Measurements from ENCODE around the gene PTPRK. TPM values are rescaled to one million over a fixed set of nuclear protein-coding genes. Genes with fewer than 3 reads are reported as not detected.

Gene PTPRK
- polyA plus RNA-seq, 1 donor (not counting 4 experiments of a cell fraction or from before 2014, with no cell fraction given) = 52.7 TPM

- H4K20me1 ChIP-seq (ENCODE audit: control insufficient read depth, extremely low read depth, insufficient read depth, low read length) = peaks cover 3% of the 10 kb centered on the region
- H3K9ac ChIP-seq (ENCODE audit: control insufficient read depth, extremely low read depth, insufficient read depth, low read length) = no peak overlapping the region
- no peak for TF ChIP-seq EZH2 (IDR thresholded peaks at IDR 0.05; ENCODE audit: low read length)
- no peak for TF ChIP-seq CTCF (optimal IDR thresholded peaks at IDR 0.05 in 1 of 3, IDR thresholded peaks at IDR 0.05 in 1 of 3, conservative IDR thresholded peaks at IDR 0.05 in 1 of 3; ENCODE audit: extremely low read depth in 1 of 3, insufficient read depth in 2 of 3, low read length in 3 of 3)
- no peaks in the 10 kb centered on the region for H3K9me1 ChIP-seq (ENCODE audit: control insufficient read depth, extremely low read depth, insufficient read depth, low read length)
- peaks cover 67% of the 10 kb centered on the region for H3K79me2 ChIP-seq (ENCODE audit: control insufficient read depth, insufficient read depth, low read length)
- FAIRE-seq = no peak
- no peaks in the 10 kb centered on the region for H3K27me3 ChIP-seq (ENCODE audit: control insufficient read depth, extremely low read depth, insufficient read depth, low read length)
- H2AFZ ChIP-seq (ENCODE audit: control insufficient read depth, low read length) = no peak overlapping the region
- no peak overlapping the region for H3K4me3 ChIP-seq (ENCODE audit: control insufficient read depth in 2 of 3, extremely low read depth in 1 of 3, insufficient read depth in 2 of 3, low read depth in 1 of 3, low read length in 3 of 3)
- no peaks in the 10 kb centered on the region for H3K9me3 ChIP-seq (ENCODE audit: control insufficient read depth, low read depth, low read length)
- dilution Hi-C loops (cut with MboI; ENCODE audit: extremely low pct_ligation_motif_present, low sequenced_read_pairs) = no loop called here
- peaks cover 4% of the 10 kb centered on the region for H3K4me1 ChIP-seq (ENCODE audit: control insufficient read depth, extremely low read depth, insufficient read depth, low read length)
- H3K36me3 ChIP-seq (ENCODE audit: control insufficient read depth in 2 of 2, extremely low read depth in 1 of 2, insufficient read depth in 2 of 2, low read length in 2 of 2) = peaks cover 0 to 3% of the 10 kb centered on the region in 2 experiments
- H3K4me2 ChIP-seq (ENCODE audit: control insufficient read depth, extremely low read depth, insufficient read depth, low read depth, low read length) = no peak overlapping the region
- DNase-seq (ENCODE audit: low read depth, low spot score) = no peak
- no peak overlapping the region for H3K27ac ChIP-seq (ENCODE audit: control insufficient read depth, insufficient read depth, low read length)
Observed at GRCh38 chr6:128367437-128367836, 153.0 kb downstream of the PTPRK start.

GRCh38 chr6:128365520-128366160 is 154.8 kb downstream of the PTPRK start:
- H4K20me1 ChIP-seq (ENCODE audit: control insufficient read depth, extremely low read depth, insufficient read depth, low read length) = peaks cover 5% of the 10 kb centered on the region
- TF ChIP-seq EZH2 (IDR thresholded peaks at IDR 0.05; ENCODE audit: low read length) = no peak
- no peak for TF ChIP-seq CTCF (optimal IDR thresholded peaks at IDR 0.05 in 1 of 3, IDR thresholded peaks at IDR 0.05 in 1 of 3, conservative IDR thresholded peaks at IDR 0.05 in 1 of 3; ENCODE audit: extremely low read depth in 1 of 3, insufficient read depth in 2 of 3, low read length in 3 of 3)
- H3K9ac ChIP-seq (ENCODE audit: control insufficient read depth, extremely low read depth, insufficient read depth, low read length) = no peak overlapping the region
- no peaks in the 10 kb centered on the region for H3K9me1 ChIP-seq (ENCODE audit: control insufficient read depth, extremely low read depth, insufficient read depth, low read length)
- no peaks in the 10 kb centered on the region for H3K27me3 ChIP-seq (ENCODE audit: control insufficient read depth, extremely low read depth, insufficient read depth, low read length)
- FAIRE-seq (no peak), DNase-seq (ENCODE audit: low read depth, low spot score) (no peak)
- H3K4me3 ChIP-seq (ENCODE audit: control insufficient read depth in 2 of 3, extremely low read depth in 1 of 3, insufficient read depth in 2 of 3, low read depth in 1 of 3, low read length in 3 of 3) = no peak overlapping the region
- H3K9me3 ChIP-seq (ENCODE audit: control insufficient read depth, low read depth, low read length) = no peaks in the 10 kb centered on the region
- H3K79me2 ChIP-seq (ENCODE audit: control insufficient read depth, insufficient read depth, low read length) = peaks cover 57% of the 10 kb centered on the region
- no peak overlapping the region for H3K27ac ChIP-seq (ENCODE audit: control insufficient read depth, insufficient read depth, low read length)
- H3K36me3 ChIP-seq (ENCODE audit: control insufficient read depth in 2 of 2, extremely low read depth in 1 of 2, insufficient read depth in 2 of 2, low read length in 2 of 2) = peaks cover 0 to 3% of the 10 kb centered on the region in 2 experiments
- no peak overlapping the region for H2AFZ ChIP-seq (ENCODE audit: control insufficient read depth, low read length)
- H3K4me2 ChIP-seq (ENCODE audit: control insufficient read depth, extremely low read depth, insufficient read depth, low read depth, low read length) = no peak overlapping the region
- dilution Hi-C loops (cut with MboI; ENCODE audit: extremely low pct_ligation_motif_present, low sequenced_read_pairs) = no loop called here
- peaks cover 4% of the 10 kb centered on the region for H3K4me1 ChIP-seq (ENCODE audit: control insufficient read depth, extremely low read depth, insufficient read depth, low read length)

Data from keratinocyte (primary cell).